K562 (cell line): ENCODE measurements around the gene ARHGAP24. TPM values are rescaled to one million over a fixed set of nuclear protein-coding genes. Genes with fewer than 3 reads are reported as not detected.

ENCODE experiments used
- ATAC-seq: fragments of 200-7000 bp; cut with Tn5 transposase; 3 replicates; pipeline ENCODE4 v1.9.1; 2020; ENCODE audit warnings: moderate library complexity
- BruUV-seq: library from RNA; stranded (reverse); fragments of 400-500 nt; replicated peaks from 2 replicates; lab custom pipeline; 2021; lab: Mats Ljungman, UMichigan
- CTCF ChIA-PET: fragments of 300-600 bp; formaldehyde crosslinking; extraction: SDS; loops from one replicate; lab custom pipeline; 2021; ENCODE audit warnings: low intra/inter-chr PET ratio; lab: Yijun Ruan, JAX
- POLR2A ChIA-PET: fragments of 300-600, 350-650 bp; sonication (Branson Sonifier 250); formaldehyde crosslinking; extraction: SDS; loops from one replicate; lab custom pipeline; 2021; ENCODE audit warnings: antibody characterized with exemption, inconsistent platforms; lab: Yijun Ruan, JAX
- DNase-seq, 4 experiments: peaks; one replicate each; pipeline versions ENCODE4 v3.0.0 to v3.0.0-alpha.2; 2011 to 2018; ENCODE audit warnings: low spot score in 3 of 4, mixed read lengths in 3 of 4; ENCODE audit errors: extremely low read depth in 1 of 4
- FAIRE-seq: peaks from 2 replicates; lab custom pipeline; 2011; peaks lifted over from hg19 to GRCh38; lab: Jason Lieb, UNC
- H2AFZ ChIP-seq: 2 replicates; pipeline ENCODE4 v1.6.0; 2011; ENCODE audit warnings: low read depth, low read length, control low read depth, inconsistent platforms
- H3K27ac ChIP-seq: fragments of 200-600 bp; 3 replicates; pipeline ENCODE4 v1.8.0; 2011; ENCODE audit warnings: low read depth, mild to moderate bottlenecking, control low read depth, inconsistent platforms, low read length, moderate library complexity, mixed read lengths; ENCODE audit errors: extremely low read depth
- H3K27me3 ChIP-seq, 2 experiments: fragments of 300-600 bp in 1 of 2; 2 replicates in 1 of 2; 3 replicates in 1 of 2; pipeline versions ENCODE4 v1.6.0 to v1.8.0; 2011; ENCODE audit warnings: inconsistent platforms in 2 of 2, low read length in 2 of 2, mild to moderate bottlenecking in 1 of 2, mixed read lengths in 1 of 2, moderate library complexity in 1 of 2; ENCODE audit not compliant: control insufficient read depth in 2 of 2, insufficient read depth in 2 of 2
- H3K36me3 ChIP-seq: fragments of 300-600 bp; 3 replicates; pipeline ENCODE4 v1.8.0; 2011; ENCODE audit warnings: mild to moderate bottlenecking, low read length, inconsistent platforms; ENCODE audit not compliant: control insufficient read depth, insufficient read depth
- H3K4me1 ChIP-seq, 2 experiments: fragments of 200-600 bp in 1 of 2; replicated peaks in 1 of 2; 2 replicates in 1 of 2; 3 replicates in 1 of 2; pipeline versions ENCODE4 v1.5.1 to v1.8.0; 2011; ENCODE audit warnings: inconsistent platforms in 2 of 2, low read length in 2 of 2, mild to moderate bottlenecking in 1 of 2, mixed read lengths in 1 of 2, moderate library complexity in 1 of 2; ENCODE audit not compliant: control insufficient read depth in 2 of 2, insufficient read depth in 2 of 2
- H3K4me2 ChIP-seq: 2 replicates; pipeline ENCODE4 v1.6.1; 2011; ENCODE audit warnings: low read length, control low read depth, inconsistent platforms, mixed read lengths; ENCODE audit not compliant: insufficient read depth
- H3K4me3 ChIP-seq: fragments of 200-600 bp; sonication (generic), shearing (Covaris generic); 2 replicates; pipeline ENCODE4 v1.5.1; 2016; ENCODE audit warnings: control low read depth, inconsistent platforms
- H3K79me2 ChIP-seq: fragments of 200-600 bp; 3 replicates; pipeline ENCODE4 v1.8.0; 2011; ENCODE audit warnings: low read length, inconsistent platforms; ENCODE audit not compliant: control insufficient read depth, insufficient read depth
- H3K9ac ChIP-seq, 2 experiments: 2 replicates each; pipeline versions ENCODE4 v1.6.0 to v1.6.1; 2011; ENCODE audit warnings: low read depth in 2 of 2, low read length in 2 of 2, control low read depth in 1 of 2, inconsistent platforms in 1 of 2, mild to moderate bottlenecking in 1 of 2, mixed read lengths in 1 of 2; ENCODE audit not compliant: insufficient read depth in 1 of 2
- H3K9me1 ChIP-seq: one replicate; pipeline ENCODE4 v1.6.0; 2011; ENCODE audit warnings: inconsistent platforms, mild to moderate bottlenecking, low read length, moderate library complexity; ENCODE audit not compliant: control insufficient read depth, insufficient read depth
- H3K9me3 ChIP-seq: replicated peaks from 2 replicates; pipeline ENCODE4 v1.5.1; 2011; ENCODE audit warnings: low read depth, low read length, inconsistent platforms; ENCODE audit not compliant: control insufficient read depth, insufficient read depth
- H4K20me1 ChIP-seq: replicated peaks from 2 replicates; pipeline ENCODE4 v1.6.1; 2011; ENCODE audit warnings: low read length, inconsistent platforms, mixed read lengths; ENCODE audit not compliant: control insufficient read depth, insufficient read depth
- JUNB ChIP-seq: fragments of 450-650 bp; formaldehyde crosslinking; conservative IDR thresholded peaks from 2 replicates; pipeline ENCODE4 v1.4.0; 2020; ENCODE audit warnings: mild to moderate bottlenecking
- NR0B1 ChIP-seq: fragments of 450-650 bp; IDR thresholded peaks from one replicate; pipeline ENCODE4 v1.6.1; 2018; ENCODE audit warnings: mild to moderate bottlenecking, moderate library complexity; ENCODE audit not compliant: partially characterized antibody
- PHB2 ChIP-seq: fragments of 450-650 bp; IDR thresholded peaks from 2 replicates; pipeline ENCODE4 v1.6.1; 2017; ENCODE audit warnings: low read depth
- PYGO2 ChIP-seq: fragments of 450-650 bp; IDR thresholded peaks from 2 replicates; pipeline ENCODE4 v1.6.1; 2016; ENCODE audit warnings: mild to moderate bottlenecking, missing genetic modification characterization, moderate library complexity, missing compliant biosample characterization
- SMAD1 ChIP-seq: fragments of 150-350 bp; IDR thresholded peaks from 2 replicates; pipeline ENCODE4 v1.6.1; 2014; ENCODE audit warnings: low read length, low read depth; ENCODE audit not compliant: partially characterized antibody
- SRSF9 ChIP-seq: fragments of 200-400 bp; formaldehyde crosslinking; IDR thresholded peaks from 2 replicates; pipeline ENCODE4 v1.6.1; 2017; ENCODE audit warnings: low read depth, low read length, borderline replicate concordance
- ZBTB33 ChIP-seq: sonication (generic); formaldehyde crosslinking; IDR thresholded peaks from 2 replicates; pipeline ENCODE4 v1.8.1; 2023; ENCODE audit warnings: mild to moderate bottlenecking, missing genetic modification reagents
- ZEB2 ChIP-seq: fragments of 450-650 bp; IDR thresholded peaks from 2 replicates; pipeline ENCODE4 v1.6.1; 2016
- ZNF778 ChIP-seq: fragments of 450-650 bp; formaldehyde crosslinking; IDR thresholded peaks from 2 replicates; pipeline ENCODE4 v1.4.0; 2020; ENCODE audit warnings: mild to moderate bottlenecking, moderate library complexity
- WGBS: fragments of 100-300 bp; shearing (Covaris generic); methylation state at CpG from one replicate; pipeline ENCODE4 v1.1.6; 2016; ENCODE audit warnings: low coverage, mixed read lengths; ENCODE audit not compliant: insufficient coverage; ENCODE audit errors: missing lambda C conversion rate; 5-methylcytosine and 5-hydroxymethylcytosine counted together
- in situ Hi-C: fragments of 300-500 bp; cut with MboI; formaldehyde crosslinking; loops from 4 replicates; pipeline ENCODE4 v1.15.0; 2018; ENCODE audit warnings: inconsistent platforms, mixed read lengths
- intact Hi-C: fragments of 100-400 bp; cut with micrococcal nuclease; formaldehyde crosslinking; loops from 2 replicates; pipeline ENCODE4 v1.14.2; 2022
- polyA plus RNA-seq, 8 experiments: library from polyadenylated mRNA; depleted of rRNA in 4 of 8; stranded (reverse) in 5 of 8; unstranded in 3 of 8; fragments of >200 nt; fragmentation: Nextera tagmentation in 2 of 8; fragmentation: Illumina TruSeq in 1 of 8; extraction: Ambion mirVana in 2 of 8; extraction: Trizol in 1 of 8; gene quantifications; 2 replicates each; pipeline versions ENCODE4 v1.2.1 to v1.2.3, GENCODE V29; 2011 to 2014; ENCODE audit warnings: inconsistent platforms in 1 of 8, missing spikeins in 1 of 8
- total RNA-seq, 7 experiments: library from RNA; depleted of rRNA in 6 of 7; stranded (reverse); fragments of >200 nt in 6 of 7; fragmentation: Illumina TruSeq in 2 of 7; extraction: Trizol in 2 of 7; gene quantifications; 2 replicates each; pipeline versions ENCODE4 v1.2.1 to v1.2.3, GENCODE V29; 2011 to 2021; ENCODE audit warnings: low replicate concordance in 1 of 7

Gene ARHGAP24
- total and polyA plus RNA-seq, 9 of the 15 experiments (the other 6 are each of a cell fraction or from before 2014, with no cell fraction given) = 8.0 to 22.6 (median 14.0) TPM

GRCh38 chr4:86044593-86044985 lies 569.6 kb downstream of the ARHGAP24 start:
- 0 out of 5 replicates have a peak, but pooled peaks cover 0 to 2% of the 10 kb centered on the region in 2 experiments for H3K27me3 ChIP-seq
- no peak for TF ChIP-seq ZBTB33
- no peak for TF ChIP-seq SRSF9
- TF ChIP-seq PYGO2 (tag) = no peak
- no peak for TF ChIP-seq ZEB2
- TF ChIP-seq SMAD1 = no peak
- no peak for TF ChIP-seq PHB2
- no peak for TF ChIP-seq NR0B1
- TF ChIP-seq JUNB (CRISPR knock-in tag) = no peak
- no peak for TF ChIP-seq ZNF778 (CRISPR knock-in tag)
- WGBS = 2% methylated on average over 3 of the region's 3 CpGs
- in situ Hi-C loops (loop anchor here (25.0 kb wide), 1 partner anchor 907 kb away; no protein-coding TSS in a partner anchor), intact Hi-C loops (loop anchor here (1.0 to 10.0 kb wide), 5 partner anchors 180 to 962 kb away; no protein-coding TSS in a partner anchor)
- no peak overlapping the region for H3K9ac ChIP-seq
- no peaks in the 10 kb centered on the region for H4K20me1 ChIP-seq
- peaks cover 3% of the 10 kb centered on the region for H3K9me1 ChIP-seq
- DNase-seq = no peak
- no peak for ATAC-seq
- no peak overlapping the region for H3K4me2 ChIP-seq
- no peaks in the 10 kb centered on the region for H3K79me2 ChIP-seq
- H3K4me3 ChIP-seq = no peak overlapping the region
- POLR2A ChIA-PET = no interaction called here
- no peak overlapping the region for H3K27ac ChIP-seq
- no peaks in the 10 kb centered on the region for H3K4me1 ChIP-seq
- no peaks in the 10 kb centered on the region for H3K36me3 ChIP-seq
- CTCF ChIA-PET = interaction anchor here (0.6 to 1.5 kb wide), 2 partner anchors 9 to 897 kb away, joined by 3 to 5 read pairs; no protein-coding TSS in a partner anchor
- H3K9me3 ChIP-seq = no peaks in the 10 kb centered on the region
- no peak for FAIRE-seq
- no peak overlapping the region for H2AFZ ChIP-seq
- BruUV-seq = no TSS peak
